ENCODE data around the gene SIK3.

Gene SIK3

DNA sequence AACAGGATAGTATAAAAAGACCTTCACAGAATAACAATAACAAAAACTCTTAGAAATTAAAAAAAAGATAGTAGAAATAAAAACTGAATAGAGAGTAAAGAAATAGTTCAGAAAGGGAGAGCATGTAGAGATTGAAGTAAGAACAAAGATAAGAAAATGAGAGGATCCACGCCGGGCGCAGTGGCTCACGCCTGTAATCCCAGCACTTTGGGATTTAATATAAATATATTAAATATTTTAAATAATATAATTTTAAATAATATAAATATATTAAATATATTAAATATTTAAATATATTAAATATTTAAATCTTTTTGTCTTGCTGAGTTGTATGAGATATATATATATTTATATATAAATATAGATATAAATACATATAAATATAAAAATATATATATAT, 286.1 kb downstream of the SIK3 start:
- no peak for DNase-seq
- Histone ChIP-seq H3K9me3 (replicated peaks; ENCODE audit: insufficient read depth, low read length) (no peaks in the 10 kb centered on the region), H3F3A (ENCODE audit: insufficient read depth, low read length) (no peaks in the 10 kb centered on the region), H3K9me2 (replicated peaks; ENCODE audit: insufficient read depth, low read length) (no peaks in the 10 kb centered on the region), H4K20me1 (ENCODE audit: insufficient read depth, low read length) (no peaks in the 10 kb centered on the region), H2AFZ (ENCODE audit: low read length) (no peak overlapping the region), H3K4me1 (ENCODE audit: low read length) (no peaks in the 10 kb centered on the region), H3K9ac (ENCODE audit: low read length) (no peak overlapping the region), H3K4me2 (ENCODE audit: low read depth, low read length) (no peak overlapping the region), H3K27me3 (replicated peaks; ENCODE audit: insufficient read depth, low read length) (no peaks in the 10 kb centered on the region), H3K27ac (ENCODE audit: low read length) (no peak overlapping the region), H3K79me2 (ENCODE audit: low read length) (no peaks in the 10 kb centered on the region), H3K4me3 (ENCODE audit: low read length) (no peak overlapping the region), H3K36me3 (replicated peaks; ENCODE audit: insufficient read depth, low read length) (no peaks in the 10 kb centered on the region)
- no peak for TF ChIP-seq EZH2phosphoT487 (IDR thresholded peaks at IDR 0.05; ENCODE audit: low read length)
- no peak for TF ChIP-seq CTCF (IDR thresholded peaks at IDR 0.05; ENCODE audit: low read length)
- no peak for TF ChIP-seq EZH2 (optimal IDR thresholded peaks at IDR 0.05; ENCODE audit: low read depth, low read length)

DNA sequence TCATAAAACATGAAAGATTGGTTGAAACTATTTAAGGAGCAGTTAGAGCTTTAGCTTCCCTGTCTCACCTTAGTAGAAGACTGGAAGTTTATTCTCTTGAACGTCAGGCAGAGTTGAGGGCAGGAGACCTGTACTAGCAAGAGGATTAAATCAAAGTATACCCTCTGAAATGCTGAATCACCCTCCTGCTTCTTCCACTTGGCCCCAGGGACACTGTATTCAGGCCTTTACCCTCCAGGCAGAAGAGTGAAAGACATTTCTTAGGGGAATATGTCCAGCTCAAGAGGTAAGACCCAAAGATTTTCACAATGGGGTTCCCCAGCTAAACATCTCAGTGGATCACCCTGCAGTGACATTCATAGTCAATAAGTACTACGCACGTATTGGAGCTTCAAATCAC, 287.0 kb downstream of the SIK3 start:
- Histone ChIP-seq H2AFZ (ENCODE audit: low read length) (no peak overlapping the region), H4K20me1 (ENCODE audit: insufficient read depth, low read length) (no peaks in the 10 kb centered on the region), H3K79me2 (ENCODE audit: low read length) (no peaks in the 10 kb centered on the region), H3K36me3 (replicated peaks; ENCODE audit: insufficient read depth, low read length) (no peaks in the 10 kb centered on the region), H3K4me2 (ENCODE audit: low read depth, low read length) (no peak overlapping the region), H3K9me2 (replicated peaks; ENCODE audit: insufficient read depth, low read length) (no peaks in the 10 kb centered on the region), H3K9me3 (replicated peaks; ENCODE audit: insufficient read depth, low read length) (no peaks in the 10 kb centered on the region), H3F3A (ENCODE audit: insufficient read depth, low read length) (no peaks in the 10 kb centered on the region), H3K4me1 (ENCODE audit: low read length) (no peaks in the 10 kb centered on the region), H3K27ac (ENCODE audit: low read length) (no peak overlapping the region), H3K27me3 (replicated peaks; ENCODE audit: insufficient read depth, low read length) (no peaks in the 10 kb centered on the region), H3K4me3 (ENCODE audit: low read length) (no peak overlapping the region), H3K9ac (ENCODE audit: low read length) (no peak overlapping the region)
- TF ChIP-seq CTCF (IDR thresholded peaks at IDR 0.05; ENCODE audit: low read length) (no peak), EZH2 (optimal IDR thresholded peaks at IDR 0.05; ENCODE audit: low read depth, low read length) (no peak)
- DNase-seq: no peak

DNA sequence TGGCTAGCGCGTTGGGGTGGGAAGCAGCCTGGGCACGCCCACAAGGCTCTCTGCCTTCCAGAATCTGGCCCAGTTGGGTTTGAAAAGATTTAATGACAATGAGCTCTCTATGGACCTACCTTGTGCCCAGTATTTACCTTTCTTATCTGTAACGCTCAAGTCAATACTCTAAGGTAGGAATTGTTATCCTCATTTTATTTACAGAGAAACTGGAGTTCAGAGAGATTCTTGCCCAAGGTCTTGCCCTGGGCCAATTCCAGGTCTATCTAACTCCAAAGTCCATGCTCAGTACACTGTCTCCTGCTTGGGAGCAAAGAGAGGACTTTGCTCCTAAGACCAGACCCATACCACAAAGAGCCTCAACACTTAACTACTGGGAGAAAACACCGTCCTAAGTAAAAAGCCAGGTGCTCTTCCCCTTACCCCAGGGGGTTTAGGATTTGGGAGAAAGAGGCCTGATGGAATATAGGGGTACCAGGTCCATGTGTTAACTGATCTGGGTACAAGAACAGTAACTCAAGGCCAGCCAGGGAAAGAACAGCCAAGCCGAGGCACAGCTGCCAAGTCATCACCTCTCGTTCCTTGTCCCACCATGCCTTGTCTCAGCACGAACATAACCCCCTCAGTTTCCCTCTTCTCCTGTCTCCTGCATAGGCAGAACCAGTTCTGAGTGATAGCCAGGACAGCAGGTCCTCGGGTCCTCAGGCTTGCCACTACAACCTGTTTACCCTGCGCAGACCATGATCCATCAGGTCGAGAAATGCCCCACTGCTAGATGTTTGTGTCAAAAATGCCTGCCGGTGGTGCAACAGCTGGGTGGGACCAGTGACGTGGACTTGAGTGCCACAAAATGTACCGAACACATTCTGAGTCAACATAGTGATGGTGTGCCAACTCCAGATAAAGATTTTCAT, 289.7 kb downstream of the SIK3 start:
- Histone ChIP-seq H3K4me3 (ENCODE audit: low read length) (no peak overlapping the region), H3K4me2 (ENCODE audit: low read depth, low read length) (no peak overlapping the region), H3F3A (ENCODE audit: insufficient read depth, low read length) (no peaks in the 10 kb centered on the region), H3K27ac (ENCODE audit: low read length) (no peak overlapping the region), H2AFZ (ENCODE audit: low read length) (no peak overlapping the region), H3K79me2 (ENCODE audit: low read length) (no peaks in the 10 kb centered on the region), H3K9me3 (replicated peaks; ENCODE audit: insufficient read depth, low read length) (no peaks in the 10 kb centered on the region), H3K4me1 (ENCODE audit: low read length) (no peaks in the 10 kb centered on the region), H4K20me1 (ENCODE audit: insufficient read depth, low read length) (no peaks in the 10 kb centered on the region), H3K9ac (ENCODE audit: low read length) (no peak overlapping the region), H3K27me3 (replicated peaks; ENCODE audit: insufficient read depth, low read length) (no peaks in the 10 kb centered on the region), H3K9me2 (replicated peaks; ENCODE audit: insufficient read depth, low read length) (no peaks in the 10 kb centered on the region), H3K36me3 (replicated peaks; ENCODE audit: insufficient read depth, low read length) (no peaks in the 10 kb centered on the region)
- DNase-seq: no peak
- no peak for TF ChIP-seq EZH2 (optimal IDR thresholded peaks at IDR 0.05; ENCODE audit: low read depth, low read length)
- no peak for TF ChIP-seq CTCF (IDR thresholded peaks at IDR 0.05; ENCODE audit: low read length)
- no peak for TF ChIP-seq EZH2phosphoT487 (IDR thresholded peaks at IDR 0.05; ENCODE audit: low read length)

Data from MM.1S (cell line).